ENCODE results near the gene GDI2. TPM values are rescaled to one million over a fixed set of nuclear protein-coding genes. Genes with fewer than 3 reads are reported as not detected.

Gene GDI2
- total and polyA plus RNA-seq, 11 donors = 20.0 to 167 (median 117) TPM

DNA sequence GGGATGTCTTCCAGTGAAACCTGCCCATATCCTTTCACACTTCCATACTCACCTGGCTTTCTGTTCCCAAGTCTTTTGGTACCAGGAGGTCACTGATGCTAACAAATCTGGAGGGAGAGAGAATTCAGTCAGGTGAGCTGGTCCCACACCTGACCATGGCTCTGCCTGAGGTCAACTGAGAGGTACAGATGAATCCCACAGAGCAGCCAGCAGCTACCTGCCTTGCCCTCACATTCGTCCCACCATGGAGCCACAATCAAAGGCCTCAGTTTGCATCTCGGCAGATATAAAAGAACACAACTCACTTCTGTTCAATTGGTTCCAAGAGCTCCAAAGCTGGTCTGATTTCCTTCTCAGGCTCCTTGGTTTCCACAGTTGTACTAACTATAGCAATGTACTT, 47.0 kb downstream of the GDI2 start:
- no peaks in the 10 kb centered on the region for H3K4me1 ChIP-seq
- peaks cover 5 to 96% (median 90%) of the 10 kb centered on the region in 9 donors for H3K36me3 ChIP-seq
- WGBS, 4 donors = 87 to 96% (median 93%) methylated on average over 2 of the region's 2 CpGs
- no peaks in the 10 kb centered on the region for H3K9me3 ChIP-seq
- TF ChIP-seq POLR2A (IDR thresholded peaks at IDR 0.05) = no peak
- TF ChIP-seq, protein P1, sequence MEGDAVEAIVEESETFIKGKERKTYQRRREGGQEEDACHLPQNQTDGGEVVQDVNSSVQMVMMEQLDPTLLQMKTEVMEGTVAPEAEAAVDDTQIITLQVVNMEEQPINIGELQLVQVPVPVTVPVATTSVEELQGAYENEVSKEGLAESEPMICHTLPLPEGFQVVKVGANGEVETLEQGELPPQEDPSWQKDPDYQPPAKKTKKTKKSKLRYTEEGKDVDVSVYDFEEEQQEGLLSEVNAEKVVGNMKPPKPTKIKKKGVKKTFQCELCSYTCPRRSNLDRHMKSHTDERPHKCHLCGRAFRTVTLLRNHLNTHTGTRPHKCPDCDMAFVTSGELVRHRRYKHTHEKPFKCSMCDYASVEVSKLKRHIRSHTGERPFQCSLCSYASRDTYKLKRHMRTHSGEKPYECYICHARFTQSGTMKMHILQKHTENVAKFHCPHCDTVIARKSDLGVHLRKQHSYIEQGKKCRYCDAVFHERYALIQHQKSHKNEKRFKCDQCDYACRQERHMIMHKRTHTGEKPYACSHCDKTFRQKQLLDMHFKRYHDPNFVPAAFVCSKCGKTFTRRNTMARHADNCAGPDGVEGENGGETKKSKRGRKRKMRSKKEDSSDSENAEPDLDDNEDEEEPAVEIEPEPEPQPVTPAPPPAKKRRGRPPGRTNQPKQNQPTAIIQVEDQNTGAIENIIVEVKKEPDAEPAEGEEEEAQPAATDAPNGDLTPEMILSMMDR (IDR thresholded peaks at IDR 0.05) = no peak
- ATAC-seq = no peak
- DNase-seq = no peak
- no peak overlapping the region for H3K27ac ChIP-seq
- no peaks in the 10 kb centered on the region for H3K27me3 ChIP-seq
- no peak overlapping the region for H3K4me3 ChIP-seq
- intact Hi-C loops (cut with DNase I) = no loop called here

DNA sequence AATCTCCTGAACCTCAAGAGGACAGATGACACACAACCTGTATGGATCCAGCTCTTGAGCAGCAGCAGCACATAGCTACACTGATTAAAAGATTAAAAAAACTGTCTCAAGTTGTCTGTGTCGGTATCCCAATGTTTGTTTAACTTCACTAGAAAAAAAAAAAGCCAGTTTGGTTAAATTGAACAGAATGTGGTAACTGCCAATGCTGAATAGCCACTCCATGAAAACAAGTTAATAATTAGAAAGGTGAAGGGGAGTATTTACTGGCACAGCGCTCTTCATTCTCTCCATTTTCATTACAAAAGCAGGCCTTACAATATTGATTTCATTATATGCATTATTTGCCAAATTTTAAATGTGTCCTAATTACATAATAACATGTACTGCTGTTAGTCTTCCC, 47.6 kb downstream of the GDI2 start:
- 96 to 99% (median 98%) methylated on average over 2 of the region's 2 CpGs for WGBS, 4 donors
- Histone ChIP-seq H3K9me3 (no peaks in the 10 kb centered on the region), H3K27ac (no peak overlapping the region), H3K27me3 (no peaks in the 10 kb centered on the region), H3K4me3 (no peak overlapping the region), H3K4me1 (no peaks in the 10 kb centered on the region), H3K36me3 (peaks cover 5 to 98% (median 94%) of the 10 kb centered on the region in 9 donors)
- no peak for TF ChIP-seq POLR2A (IDR thresholded peaks at IDR 0.05)
- TF ChIP-seq, protein P1 (IDR thresholded peaks at IDR 0.05) = no peak
- no peak for DNase-seq
- no peak for ATAC-seq
- intact Hi-C loops (cut with DNase I) = no loop called here

DNA sequence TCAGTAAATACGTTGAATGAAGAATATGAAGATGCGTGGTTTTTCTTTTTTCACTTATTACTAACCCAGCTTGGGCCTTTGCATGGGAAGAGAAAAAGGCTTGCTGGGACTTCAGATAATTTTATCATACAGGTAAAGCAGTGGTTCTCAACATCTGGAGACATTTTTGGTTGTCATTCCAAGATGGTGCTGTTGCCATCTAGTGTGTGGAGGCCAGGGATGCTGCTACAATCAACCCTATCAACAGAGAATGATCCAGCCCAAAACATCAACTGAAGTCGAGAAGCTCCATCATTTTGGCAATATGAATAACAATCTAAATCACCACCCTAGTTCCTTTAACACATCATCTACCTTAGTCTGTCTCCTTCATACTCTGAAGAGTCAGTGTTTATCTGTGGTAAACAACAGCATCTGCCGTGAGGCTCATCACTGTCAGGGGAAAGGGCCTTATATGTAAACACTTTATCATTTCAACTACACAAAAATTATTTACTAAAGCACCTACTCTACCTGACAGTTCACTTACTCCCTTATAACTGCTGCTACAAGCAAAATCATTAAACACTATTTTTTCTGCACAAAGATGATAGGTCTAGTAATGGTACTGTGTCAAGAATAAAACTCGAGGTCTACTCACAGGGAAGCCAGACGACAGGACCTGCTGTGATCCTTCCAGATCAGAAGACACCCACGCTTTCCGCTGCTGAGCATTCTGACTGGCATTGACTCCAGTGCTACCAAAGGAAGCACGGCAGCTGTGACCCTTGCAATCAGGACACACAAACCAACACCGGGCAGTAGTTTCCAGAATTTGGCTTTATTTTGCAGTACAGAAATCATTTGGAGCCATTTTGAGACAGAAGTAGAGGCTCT, 48.6 kb downstream of the GDI2 start:
- peaks cover 5 to 100% (median 98%) of the 10 kb centered on the region in 9 donors for H3K36me3 ChIP-seq
- WGBS, 4 donors = 91 to 96% (median 92%) methylated on average over 10 of the region's 10 CpGs
- no peaks in the 10 kb centered on the region for H3K4me1 ChIP-seq
- no peaks in the 10 kb centered on the region for H3K9me3 ChIP-seq
- H3K27me3 ChIP-seq = no peaks in the 10 kb centered on the region
- intact Hi-C loops (cut with DNase I) = no loop called here
- no peak for TF ChIP-seq POLR2A (IDR thresholded peaks at IDR 0.05)
- TF ChIP-seq, protein P1 (IDR thresholded peaks at IDR 0.05) = no peak
- H3K27ac ChIP-seq = no peak overlapping the region
- H3K4me3 ChIP-seq = no peak overlapping the region
- ATAC-seq (no peak), DNase-seq (no peak)

DNA sequence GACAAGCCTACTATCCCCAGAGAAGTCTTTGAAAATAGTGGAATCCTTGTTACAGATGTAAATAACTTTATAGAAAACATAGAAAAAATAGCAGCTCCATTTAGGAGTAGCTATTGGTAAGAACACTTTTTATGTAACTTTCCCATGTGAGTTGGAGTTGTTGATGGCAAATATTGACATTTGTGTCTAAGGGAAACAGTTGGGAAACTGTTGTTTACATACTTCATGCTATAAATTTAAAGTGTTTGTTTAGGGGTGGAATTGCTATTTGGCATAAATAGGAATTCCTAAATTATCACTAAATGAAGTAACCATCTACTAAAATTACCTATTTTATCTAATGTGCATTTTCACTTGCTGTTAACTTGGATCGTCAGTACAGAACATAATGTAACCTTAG, 50.7 kb downstream of the GDI2 start:
- intact Hi-C loops (cut with DNase I) = no loop called here
- Histone ChIP-seq H3K36me3 (peaks cover 5 to 100% (median 99%) of the 10 kb centered on the region in 9 donors), H3K4me3 (no peak overlapping the region), H3K9me3 (no peaks in the 10 kb centered on the region), H3K27ac (no peak overlapping the region), H3K4me1 (no peaks in the 10 kb centered on the region), H3K27me3 (no peaks in the 10 kb centered on the region)
- no peak for ATAC-seq
- WGBS, 4 donors = 38 to 86% (median 61%) methylated on average over 1 of the region's 1 CpG
- no peak for DNase-seq
- TF ChIP-seq POLR2A (IDR thresholded peaks at IDR 0.05) = no peak
- TF ChIP-seq, protein P1 (IDR thresholded peaks at IDR 0.05) = no peak
